Right kidney (tissue), 1 donor: ENCODE results near the gene ENTPD7.

Experiments
- DNase-seq: peaks from one replicate; pipeline ENCODE4 v3.0.0-alpha.2; 2016

Gene ENTPD7

DNA sequence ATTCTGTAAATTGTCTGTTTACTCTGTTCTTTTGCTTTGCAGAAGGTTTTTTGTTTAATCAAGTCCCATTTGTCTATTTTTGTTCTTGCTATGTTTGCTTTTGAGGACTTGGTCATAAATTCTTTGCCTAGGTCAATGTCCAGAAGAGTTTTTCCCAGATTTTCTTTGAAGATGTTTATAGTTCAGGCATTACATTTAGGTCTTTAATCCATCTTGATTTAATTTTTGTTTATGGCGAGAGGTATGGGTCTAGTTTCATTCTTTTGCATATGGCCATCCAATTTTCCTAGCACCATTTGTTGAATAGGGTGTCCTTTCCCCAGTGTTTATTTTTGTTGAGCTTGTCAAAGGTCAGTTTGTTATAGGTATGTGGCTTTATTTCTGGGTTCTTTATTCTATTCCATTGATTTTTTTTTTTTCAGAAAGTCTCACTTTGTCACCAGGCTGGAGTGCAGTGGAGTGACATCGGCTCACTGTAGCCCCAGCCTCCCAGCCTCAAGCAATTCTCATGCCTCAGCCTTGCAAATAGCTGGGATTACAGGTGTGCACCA, 11.6 kb upstream of the ENTPD7 start:
- no peak for DNase-seq

GRCh38 chr10:99648717-99649116, 10.6 kb upstream of the ENTPD7 start:
- no peak for DNase-seq

GRCh38 chr10:99652800-99653390, 6.4 kb upstream of the ENTPD7 start:
- DNase-seq, result no peak

GRCh38 chr10:99654390-99655175, 4.7 kb upstream of the ENTPD7 start:
- DNase-seq, result no peak

DNA sequence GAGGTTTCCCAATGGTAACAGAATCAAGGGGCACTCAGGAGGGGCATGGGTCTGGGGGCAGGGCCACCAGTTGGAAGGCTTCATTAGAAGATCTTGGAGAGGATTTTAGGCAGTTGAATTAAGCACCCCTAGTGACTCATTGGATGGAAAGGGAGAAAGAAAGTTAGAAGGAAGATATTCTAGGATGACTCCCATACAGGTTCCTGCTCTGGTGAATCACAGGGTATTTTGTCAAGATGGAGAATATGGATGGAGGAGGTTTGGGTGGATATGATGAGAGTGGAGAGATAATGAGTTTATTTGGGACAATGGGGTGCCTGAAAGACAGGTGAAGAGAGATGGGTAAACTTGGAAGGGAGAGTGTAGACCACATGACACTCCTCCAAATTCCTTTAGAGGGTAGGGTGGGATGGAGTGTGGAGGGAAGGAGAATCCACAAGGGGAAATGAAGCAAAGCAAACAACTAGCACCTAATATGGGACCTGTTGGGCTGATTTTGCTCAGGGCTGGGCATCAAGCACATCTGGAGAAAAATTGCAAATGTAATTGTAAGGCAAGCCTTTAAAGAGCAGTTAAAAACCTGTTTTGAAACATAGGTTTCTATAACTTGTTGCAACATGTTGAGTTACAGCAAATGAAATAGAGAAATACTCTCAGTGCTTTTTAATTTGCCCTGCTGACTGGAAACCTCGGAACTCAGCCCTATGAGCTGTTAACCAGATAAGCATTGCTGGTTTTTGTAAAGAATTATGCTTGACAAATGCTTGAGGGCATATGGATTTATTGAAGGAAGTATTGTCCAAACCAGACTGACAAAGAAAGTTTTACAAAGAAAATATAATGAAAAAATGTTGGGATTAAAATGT, 2.9 kb upstream of the ENTPD7 start:
- no peak for DNase-seq

GRCh38 chr10:99658622-99659030, 683 bp upstream of the ENTPD7 start:
- DNase-seq, result no peak

DNA sequence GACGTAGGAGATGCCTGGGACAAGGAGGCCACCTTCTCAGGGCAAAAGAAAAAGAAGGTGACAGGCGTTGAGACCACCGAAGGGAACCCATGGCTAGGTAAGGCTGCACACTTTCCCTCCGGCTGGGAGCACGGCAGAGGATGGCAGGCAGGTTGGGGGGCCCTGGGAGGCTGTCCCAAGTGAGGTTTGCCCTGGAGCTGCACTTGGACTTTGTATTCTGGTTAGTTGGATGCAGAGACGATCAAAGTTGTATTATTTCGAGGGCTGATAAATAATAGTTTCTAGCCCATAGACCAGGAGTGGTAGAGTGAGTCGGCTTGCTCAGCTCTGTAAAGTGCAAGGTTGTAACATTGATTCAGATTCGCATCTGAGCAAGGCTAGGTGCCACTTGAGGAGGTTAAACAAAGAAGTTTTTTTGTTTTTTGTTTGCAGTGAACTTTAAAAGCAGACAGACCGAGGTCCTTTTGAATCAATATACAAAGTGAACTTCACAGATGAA, 608 bp downstream of the ENTPD7 start:
- no peak for DNase-seq

GRCh38 chr10:99660662-99661376, 1.5 kb downstream of the ENTPD7 start:
- DNase-seq, result no peak

- DNase-seq, result no peak
Measured at GRCh38 chr10:99661377-99661763, 2.1 kb downstream of the ENTPD7 start.

- no peak for DNase-seq
Measured at GRCh38 chr10:99665304-99665703, 6.0 kb downstream of the ENTPD7 start.

DNA sequence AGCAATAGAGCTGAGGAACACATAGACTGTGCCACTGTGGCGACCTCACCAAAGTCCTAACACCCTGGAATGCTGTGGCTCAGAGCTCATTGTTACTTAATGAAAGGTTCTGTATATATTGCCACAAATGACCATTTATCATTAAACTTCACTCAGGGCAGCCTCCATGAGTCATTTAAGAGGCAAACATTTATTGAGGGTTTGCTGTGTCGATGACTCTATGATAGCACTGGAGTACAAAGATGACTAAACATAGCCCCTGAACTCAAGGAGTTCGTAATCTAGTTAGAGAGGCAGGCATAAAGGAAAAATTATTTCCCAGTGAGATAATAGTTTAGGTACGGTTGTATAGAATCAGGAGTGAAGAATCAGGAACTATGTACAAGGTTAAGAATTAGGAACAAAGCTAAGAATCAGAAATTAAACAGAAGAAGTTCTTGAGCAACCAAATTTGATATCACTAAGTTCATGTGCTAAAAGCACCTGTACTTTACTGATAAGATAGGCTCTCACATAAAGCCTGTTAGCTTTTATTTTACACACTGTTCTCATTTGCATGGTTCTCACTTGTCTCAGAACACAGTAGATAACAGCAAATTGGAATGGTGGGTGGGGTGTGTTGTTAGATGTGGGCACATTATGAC, 7.9 kb downstream of the ENTPD7 start:
- no peak for DNase-seq

DNA sequence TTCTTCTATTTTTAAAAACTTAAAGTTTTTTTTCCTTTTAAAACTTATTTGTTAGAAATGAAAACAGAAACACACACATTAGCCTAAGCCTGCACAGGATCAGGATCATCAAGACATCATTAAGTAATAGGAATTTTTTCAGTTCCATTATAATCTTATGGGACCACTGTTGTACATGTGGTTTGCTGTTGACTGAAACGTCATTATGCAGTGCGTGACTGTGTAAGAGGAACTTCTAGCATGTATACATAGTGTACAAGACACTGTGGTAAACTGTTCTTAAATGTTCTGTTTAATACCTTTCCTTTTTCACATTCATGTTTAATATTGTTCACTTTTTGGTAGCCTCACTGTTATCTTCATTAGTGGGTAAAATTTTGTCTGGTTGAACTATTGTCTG, 12.1 kb downstream of the ENTPD7 start:
- DNase-seq, result no peak

DNA sequence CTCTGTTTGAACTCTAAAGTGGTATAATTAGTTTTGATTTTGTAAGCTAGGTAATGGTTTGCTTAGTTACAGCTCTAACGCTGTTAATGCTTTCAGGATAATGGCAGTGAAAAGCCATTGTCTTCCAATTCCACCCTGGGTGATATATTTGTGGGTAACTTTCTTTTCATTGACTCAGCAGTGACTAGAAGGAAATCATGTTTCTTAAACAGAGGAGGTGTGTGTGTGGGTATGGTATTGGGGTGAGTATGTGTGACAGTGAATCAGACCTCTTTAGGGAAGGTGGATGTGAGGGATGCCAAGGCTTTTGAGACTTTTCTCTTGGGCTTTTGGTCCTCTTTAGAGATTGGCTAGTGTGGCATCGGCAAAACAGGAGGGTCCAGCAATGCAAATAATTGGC, 13.6 kb downstream of the ENTPD7 start:
- no peak for DNase-seq

DNA sequence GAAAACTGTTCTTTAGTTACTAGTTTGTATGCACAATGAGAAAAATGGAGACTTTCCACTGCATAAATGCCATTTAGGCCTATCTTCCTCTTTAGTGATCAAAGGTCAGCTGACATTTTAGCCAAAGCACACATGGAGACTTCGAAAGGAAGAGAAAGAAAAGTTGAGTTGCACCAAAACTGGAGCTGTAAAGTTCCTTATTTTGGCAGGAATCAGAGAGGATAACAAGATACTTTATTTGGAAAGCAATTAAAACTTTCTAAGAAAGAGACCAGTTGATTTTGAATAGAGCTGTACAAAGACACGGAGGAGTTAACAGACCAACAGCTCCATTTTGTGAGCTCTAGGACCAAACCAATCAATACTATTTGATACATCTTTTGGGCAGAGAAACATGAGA, 14.2 kb downstream of the ENTPD7 start:
- no peak for DNase-seq

GRCh38 chr10:99674762-99675161, 15.5 kb downstream of the ENTPD7 start:
- no peak for DNase-seq

DNA sequence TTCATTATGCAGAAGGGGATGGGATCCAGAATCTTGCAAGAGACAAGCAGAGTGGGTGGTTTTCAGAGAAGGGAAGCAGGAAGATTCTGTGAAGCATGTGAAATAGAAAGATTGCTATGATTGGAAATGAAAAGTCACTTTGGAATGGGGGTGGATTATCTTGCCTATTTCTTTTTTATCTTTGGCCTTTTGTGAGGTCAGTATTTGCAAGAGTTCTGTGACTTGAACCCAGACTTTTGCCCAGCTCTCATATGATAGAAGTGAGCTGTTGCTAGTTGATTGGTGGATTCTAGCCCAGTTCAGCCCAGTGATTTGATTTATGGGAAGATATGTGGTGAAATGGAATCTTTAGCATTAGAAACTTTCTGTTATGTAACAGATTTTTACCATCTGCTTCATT, 17.1 kb downstream of the ENTPD7 start:
- no peak for DNase-seq

DNA sequence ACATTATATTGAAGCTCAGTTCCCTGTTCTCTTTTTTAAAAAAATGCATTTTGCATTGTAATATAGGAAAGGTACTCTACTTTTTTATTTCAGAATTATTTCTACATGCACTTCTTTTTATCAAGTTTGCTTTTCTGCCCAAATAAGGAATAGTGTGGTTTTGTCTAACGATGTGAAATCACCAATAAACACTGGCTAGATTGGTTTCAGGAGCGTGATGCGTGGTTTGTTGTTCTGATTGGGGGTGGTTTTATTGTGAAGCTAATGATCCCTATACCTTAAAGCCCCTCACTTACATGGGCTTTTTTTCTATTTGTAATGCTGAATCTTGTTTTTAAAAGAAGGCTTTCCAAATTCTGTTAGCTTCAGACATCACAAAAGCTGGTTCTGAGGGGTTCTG, 17.6 kb downstream of the ENTPD7 start:
- DNase-seq, result no peak

DNA sequence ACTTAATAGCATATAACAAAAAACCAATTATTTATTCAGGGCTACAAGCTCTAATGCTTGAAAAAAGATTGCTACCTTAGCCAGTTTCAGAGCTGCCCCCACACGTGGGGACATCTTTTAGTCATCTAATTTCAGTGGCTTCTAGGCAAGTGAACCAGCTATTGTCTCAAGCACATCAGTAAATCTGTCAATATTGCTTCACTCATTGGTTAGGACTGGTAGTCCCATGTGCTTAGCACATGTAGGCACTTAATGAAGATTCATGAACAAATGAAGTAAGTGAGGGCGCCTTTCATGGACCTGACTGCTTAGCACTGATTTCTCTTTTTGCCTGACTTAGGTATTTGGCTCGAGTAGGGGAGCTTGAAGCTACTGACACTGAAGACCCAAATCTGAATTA, 19.6 kb downstream of the ENTPD7 start:
- DNase-seq, result no peak

GRCh38 chr10:99681553-99681952, 22.2 kb downstream of the ENTPD7 start:
- DNase-seq, result no peak

DNA sequence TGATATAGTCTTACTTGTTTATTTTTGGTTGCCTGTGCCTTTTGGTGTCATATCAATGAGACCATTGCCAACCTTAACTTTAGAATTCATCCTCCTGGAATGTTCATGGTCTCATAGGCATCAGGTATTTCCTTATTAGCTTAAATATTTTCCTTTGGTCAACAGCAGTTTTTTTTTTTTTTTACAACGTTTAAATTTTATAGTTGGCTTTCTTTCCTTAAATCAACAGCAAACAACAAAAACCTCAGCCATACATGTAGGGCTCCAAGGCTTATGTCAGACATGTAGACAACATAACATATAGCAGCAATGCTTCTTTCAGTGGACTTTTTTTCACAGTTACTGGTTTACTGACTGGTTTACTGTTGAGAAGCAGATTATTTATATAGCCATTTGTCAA, 22.7 kb downstream of the ENTPD7 start:
- no peak for DNase-seq

- no peak for DNase-seq
Measured at GRCh38 chr10:99682752-99683151, 23.4 kb downstream of the ENTPD7 start.

GRCh38 chr10:99685597-99685967, 26.3 kb downstream of the ENTPD7 start:
- no peak for DNase-seq
